Ishikawa (cell line): ENCODE measurements around the gene MAP7.

Experiments
- CEBPB ChIP-seq: IDR thresholded peaks from 2 replicates; pipeline ENCODE4 v1.6.1; 2012
- RAD21 ChIP-seq: IDR thresholded peaks from 2 replicates; pipeline ENCODE4 v1.6.1; 2012; ENCODE audit warnings: low read depth
- REST ChIP-seq: IDR thresholded peaks from 2 replicates; pipeline ENCODE4 v1.6.1; 2012; ENCODE audit warnings: low read depth, mild to moderate bottlenecking
- USF1 ChIP-seq: IDR thresholded peaks from 2 replicates; pipeline ENCODE4 v1.6.1; 2012
- YY1 ChIP-seq: IDR thresholded peaks from 2 replicates; pipeline ENCODE4 v1.6.1; 2012; ENCODE audit warnings: low read depth

- TF ChIP-seq REST (no peak), USF1 (no peak), CEBPB (no peak), YY1 (no peak), RAD21 (no peak)
Measured at GRCh38 chr6:136552054-136552453, 1.8 kb upstream of the MAP7 start.
